Fibroblast of mammary gland (primary cell): Measurements from ENCODE around the gene COL4A6.

ENCODE experiments used
- DNase-seq: peaks from one replicate; pipeline ENCODE4 v3.0.0-alpha.2; 2010; ENCODE audit warnings: low read depth
- H3K4me3 ChIP-seq: 2 replicates; pipeline ENCODE4 v1.5.1; 2011; ENCODE audit warnings: low read depth, mild to moderate bottlenecking, low read length, moderate library complexity; ENCODE audit not compliant: control insufficient read depth
- TF ChIP-seq, protein P1 (sequence below): conservative IDR thresholded peaks from 2 replicates; pipeline ENCODE4 v1.5.1; 2011; ENCODE audit warnings: low read depth, low read length, inconsistent platforms; ENCODE audit not compliant: control insufficient read depth, insufficient read depth

The COL4A6 gene

DNA sequence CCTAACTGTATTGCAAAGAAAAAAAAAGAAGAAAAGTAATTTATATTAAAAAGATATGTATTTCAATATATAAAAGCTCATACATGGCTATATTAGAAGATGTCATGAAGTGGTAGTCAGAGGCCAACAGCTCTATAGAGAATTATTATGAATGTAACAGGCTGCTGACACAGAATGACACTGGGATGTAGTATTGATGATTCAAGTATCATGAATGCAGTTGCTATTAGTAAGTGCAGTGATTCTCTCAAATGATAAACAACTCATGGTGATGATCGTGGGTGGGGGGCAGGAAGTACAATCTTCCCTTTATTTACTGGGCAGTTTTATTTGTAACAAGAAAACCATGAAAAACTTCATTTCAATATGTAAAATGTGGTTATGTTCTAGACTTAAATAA is 124.6 kb downstream of the COL4A6 start:
- no peak overlapping the region for H3K4me3 ChIP-seq
- peak; percentile 53 for DNase-seq
- TF ChIP-seq, protein P1, sequence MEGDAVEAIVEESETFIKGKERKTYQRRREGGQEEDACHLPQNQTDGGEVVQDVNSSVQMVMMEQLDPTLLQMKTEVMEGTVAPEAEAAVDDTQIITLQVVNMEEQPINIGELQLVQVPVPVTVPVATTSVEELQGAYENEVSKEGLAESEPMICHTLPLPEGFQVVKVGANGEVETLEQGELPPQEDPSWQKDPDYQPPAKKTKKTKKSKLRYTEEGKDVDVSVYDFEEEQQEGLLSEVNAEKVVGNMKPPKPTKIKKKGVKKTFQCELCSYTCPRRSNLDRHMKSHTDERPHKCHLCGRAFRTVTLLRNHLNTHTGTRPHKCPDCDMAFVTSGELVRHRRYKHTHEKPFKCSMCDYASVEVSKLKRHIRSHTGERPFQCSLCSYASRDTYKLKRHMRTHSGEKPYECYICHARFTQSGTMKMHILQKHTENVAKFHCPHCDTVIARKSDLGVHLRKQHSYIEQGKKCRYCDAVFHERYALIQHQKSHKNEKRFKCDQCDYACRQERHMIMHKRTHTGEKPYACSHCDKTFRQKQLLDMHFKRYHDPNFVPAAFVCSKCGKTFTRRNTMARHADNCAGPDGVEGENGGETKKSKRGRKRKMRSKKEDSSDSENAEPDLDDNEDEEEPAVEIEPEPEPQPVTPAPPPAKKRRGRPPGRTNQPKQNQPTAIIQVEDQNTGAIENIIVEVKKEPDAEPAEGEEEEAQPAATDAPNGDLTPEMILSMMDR = no peak

DNA sequence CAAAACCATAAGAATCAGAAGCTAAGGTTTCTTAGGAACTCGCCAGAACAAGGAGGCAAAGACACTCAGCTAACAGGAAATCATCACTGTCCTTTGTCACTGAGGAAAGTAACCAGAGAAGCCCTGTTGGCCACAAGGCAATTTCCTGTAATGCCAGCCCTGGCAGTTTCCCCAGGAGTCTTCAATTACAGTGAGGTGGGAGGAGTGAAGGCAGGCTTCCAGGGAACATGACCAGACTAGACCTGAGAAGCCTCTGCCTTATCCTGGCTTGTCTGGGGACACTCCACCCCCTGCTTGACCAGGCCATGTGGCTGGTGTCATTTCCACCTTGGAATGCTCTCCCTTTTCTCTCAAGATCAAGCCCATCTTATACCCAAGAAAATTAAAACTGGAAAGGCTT is 125.3 kb downstream of the COL4A6 start:
- H3K4me3 ChIP-seq = no peak overlapping the region
- DNase-seq = peak; percentile 69
- TF ChIP-seq, protein P1 = no peak

DNA sequence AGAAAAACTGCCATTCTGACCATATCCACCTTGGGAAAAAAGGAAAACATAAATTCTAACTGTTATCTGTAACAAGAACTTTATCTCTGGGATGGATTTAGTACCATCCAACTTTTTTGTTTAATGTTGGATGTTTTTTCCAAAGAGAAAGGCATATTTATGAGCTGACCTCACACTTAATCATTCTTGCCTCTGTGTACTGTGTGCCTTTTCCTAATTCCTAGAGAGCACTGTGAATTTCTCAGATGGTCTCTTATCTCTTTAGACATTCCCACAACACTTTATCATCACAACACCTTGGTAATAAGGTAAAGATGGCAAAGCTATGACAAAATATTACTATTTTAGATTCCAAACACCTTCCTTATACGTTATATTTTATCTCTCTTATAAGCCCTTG is 126.2 kb downstream of the COL4A6 start:
- H3K4me3 ChIP-seq = no peak overlapping the region
- TF ChIP-seq, protein P1 = no peak
- peak; percentile 19 for DNase-seq

DNA sequence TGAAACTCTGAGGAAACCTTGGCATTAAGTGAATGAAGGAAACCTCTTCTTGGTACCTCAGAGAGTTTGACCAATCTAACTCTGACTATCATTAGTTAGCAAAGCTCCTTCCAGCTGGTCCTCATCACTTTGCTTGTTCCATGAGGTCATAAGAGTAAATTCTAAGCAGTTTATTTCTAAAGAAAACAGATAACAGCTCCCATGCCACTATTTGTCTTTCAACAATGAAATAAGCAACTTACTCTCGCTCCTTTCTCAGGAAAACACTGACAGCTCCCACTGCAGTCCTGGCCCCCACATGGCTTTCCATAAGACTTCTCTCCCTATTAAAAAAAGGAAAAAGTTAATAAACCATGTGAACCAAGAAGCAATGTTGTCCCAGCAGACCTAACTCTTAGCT is 127.7 kb downstream of the COL4A6 start:
- no peak for DNase-seq
- H3K4me3 ChIP-seq = no peak overlapping the region
- TF ChIP-seq, protein P1 = no peak

DNA sequence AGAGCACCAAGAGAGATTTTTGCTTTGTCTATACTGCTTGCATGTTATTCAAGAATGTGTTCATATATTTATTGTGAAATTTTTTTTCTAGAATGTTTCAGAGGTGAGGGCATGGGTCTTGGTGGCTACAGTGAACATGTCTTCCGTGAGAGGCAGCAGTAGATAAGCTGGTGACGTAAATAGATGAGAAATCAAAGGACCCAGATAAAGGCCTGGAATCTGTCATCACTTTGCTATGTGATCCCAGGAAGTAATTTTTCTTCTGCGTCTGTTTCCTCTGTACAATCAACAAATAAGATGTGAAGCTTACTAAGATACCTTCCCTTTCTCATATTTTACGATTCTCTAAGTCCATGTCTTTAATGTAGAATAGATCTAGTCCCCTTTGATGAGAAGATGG is 129.1 kb downstream of the COL4A6 start:
- H3K4me3 ChIP-seq = no peak overlapping the region
- no peak for DNase-seq
- TF ChIP-seq, protein P1 = no peak

DNA sequence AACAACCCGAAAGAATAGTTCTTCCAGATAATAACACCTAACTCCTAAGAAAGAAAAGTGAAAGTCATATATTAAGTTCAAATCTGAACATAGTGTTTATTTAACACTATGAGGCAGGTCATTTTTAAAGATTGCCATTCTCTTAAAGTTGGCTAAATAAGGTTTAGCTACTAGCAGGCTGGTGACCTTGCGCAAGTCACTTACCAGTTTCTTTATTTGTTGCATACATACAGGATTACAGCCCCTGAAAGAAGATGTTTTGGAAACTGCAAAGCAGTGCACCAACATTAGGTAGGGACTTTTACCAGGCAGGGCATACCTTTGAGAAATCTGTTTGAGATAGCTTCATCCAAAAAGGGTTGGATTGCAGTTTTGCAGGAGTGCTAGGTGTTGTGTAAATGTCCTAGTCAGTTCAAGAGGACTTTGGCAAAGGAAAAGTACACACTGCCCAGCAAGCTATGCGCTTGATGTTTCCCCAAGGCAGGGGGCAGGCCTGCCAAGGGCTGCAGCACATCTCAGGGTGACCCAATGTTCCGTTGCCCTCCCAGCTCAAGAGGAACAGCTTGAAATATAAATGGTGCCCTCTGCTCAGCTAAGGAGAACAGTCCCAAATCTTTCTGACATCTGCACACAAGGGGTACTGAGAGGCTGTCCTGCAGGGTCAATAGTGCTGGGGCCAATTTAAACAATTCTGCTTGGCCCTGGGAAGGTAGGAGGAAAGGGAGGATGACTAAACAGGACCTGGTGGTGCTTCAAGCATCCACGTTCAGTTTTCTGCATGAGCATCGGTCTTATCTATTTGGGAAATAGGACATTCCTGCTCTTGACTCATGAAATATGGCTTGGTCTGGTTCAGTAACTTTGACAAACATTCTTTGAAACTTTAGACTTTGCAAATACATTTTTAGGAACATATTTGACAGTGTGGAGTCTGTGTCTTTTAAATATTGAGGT is 130.8 kb downstream of the COL4A6 start:
- no peak for DNase-seq
- TF ChIP-seq, protein P1 = no peak
- H3K4me3 ChIP-seq = no peak overlapping the region

DNA sequence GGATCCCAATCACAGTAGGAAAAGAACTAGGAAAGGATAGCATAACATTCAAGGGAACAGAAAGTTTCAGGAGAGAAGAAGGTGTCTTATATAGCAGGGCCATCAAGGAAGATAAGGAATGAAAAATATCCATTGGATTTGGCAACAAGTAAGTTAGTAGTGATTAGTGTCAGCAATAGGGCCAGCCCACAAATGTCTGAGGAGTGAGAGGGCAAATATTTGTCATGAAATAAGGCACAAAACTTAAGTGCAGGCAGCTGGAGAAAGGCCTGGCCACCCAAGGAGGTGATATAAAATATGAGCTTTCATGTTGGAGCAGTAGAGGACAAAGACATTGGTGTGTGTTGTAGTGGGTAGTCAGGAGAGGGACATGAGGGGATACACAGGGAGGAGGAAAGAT is 132.1 kb downstream of the COL4A6 start:
- H3K4me3 ChIP-seq = no peak overlapping the region
- TF ChIP-seq, protein P1 = no peak
- DNase-seq = no peak
